MV-4-11 (cell line): ENCODE measurements around the gene DGKQ.
"Not testable (repeated sequence)": the region's sequence is repeated elsewhere in the genome, so short reads cannot be mapped to it uniquely, and the experiment has no call there.

Experiments
- DNase-seq: peaks from one replicate; lab custom pipeline; 2025; lab: John Stamatoyannopoulos, UW

The DGKQ gene

DNA sequence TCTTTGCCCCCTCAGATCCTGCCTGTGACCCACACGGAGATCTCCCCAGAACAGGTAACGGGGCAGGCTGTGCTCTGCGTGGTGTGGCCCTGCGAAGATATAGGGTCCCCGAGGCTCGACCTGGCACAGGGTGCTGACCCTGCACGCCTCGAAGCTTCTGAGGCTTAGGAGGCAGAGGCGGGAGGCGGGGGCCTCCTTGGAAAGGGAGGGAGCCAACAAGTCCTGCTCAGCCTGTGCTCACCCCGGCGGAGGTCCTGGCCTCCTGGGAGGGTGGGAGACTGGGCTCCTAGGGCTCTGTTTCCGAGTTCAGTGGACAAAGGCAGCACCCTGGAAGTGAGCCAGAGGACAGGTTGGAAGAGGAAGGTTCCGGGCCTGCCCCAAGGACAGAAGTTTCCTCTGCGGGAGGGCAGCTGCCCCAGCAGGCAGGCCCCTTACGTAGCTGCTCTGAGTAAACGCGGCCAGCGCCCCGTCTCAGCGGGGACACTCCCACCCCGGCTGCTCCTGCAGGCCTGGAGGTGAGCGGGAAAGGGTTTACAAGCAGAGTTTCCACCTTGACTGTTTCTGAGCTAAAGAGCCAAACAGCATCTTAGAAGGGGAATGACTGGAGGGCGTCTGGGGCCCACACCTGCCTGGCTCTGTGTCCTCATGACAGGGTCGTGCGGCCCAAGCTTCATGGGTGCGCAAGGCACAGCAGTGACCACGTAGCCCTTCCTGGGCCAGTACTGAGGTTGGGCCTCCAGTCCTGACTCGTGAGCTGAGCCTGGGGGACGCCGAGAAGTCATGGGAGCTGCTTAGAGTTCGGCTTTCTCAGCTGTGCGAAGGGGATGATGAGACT is 25.1 kb downstream of the DGKQ start:
- DNase-seq, result no peak

DNA sequence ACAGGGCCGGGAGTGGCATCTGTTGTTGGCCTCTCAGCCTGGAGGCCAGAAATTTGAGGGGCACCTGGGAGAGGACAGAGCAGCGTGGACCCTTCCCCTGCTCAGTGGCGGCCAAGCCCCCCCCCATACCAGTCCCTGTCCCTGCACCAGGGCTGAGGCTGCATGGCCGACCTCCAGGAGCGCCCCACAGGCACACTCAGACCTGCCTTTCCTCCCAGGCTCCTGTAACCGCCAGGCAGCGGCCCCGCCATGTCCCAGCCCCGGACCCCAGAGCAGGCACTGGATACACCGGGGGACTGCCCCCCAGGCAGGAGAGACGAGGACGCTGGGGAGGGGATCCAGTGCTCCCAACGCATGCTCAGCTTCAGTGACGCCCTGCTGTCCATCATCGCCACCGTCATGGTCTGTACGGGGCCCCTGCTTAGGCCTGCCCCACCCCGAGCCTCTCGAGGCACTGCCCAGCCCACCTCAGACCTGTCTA is 25.8 kb downstream of the DGKQ start:
- DNase-seq, result no peak

DNA sequence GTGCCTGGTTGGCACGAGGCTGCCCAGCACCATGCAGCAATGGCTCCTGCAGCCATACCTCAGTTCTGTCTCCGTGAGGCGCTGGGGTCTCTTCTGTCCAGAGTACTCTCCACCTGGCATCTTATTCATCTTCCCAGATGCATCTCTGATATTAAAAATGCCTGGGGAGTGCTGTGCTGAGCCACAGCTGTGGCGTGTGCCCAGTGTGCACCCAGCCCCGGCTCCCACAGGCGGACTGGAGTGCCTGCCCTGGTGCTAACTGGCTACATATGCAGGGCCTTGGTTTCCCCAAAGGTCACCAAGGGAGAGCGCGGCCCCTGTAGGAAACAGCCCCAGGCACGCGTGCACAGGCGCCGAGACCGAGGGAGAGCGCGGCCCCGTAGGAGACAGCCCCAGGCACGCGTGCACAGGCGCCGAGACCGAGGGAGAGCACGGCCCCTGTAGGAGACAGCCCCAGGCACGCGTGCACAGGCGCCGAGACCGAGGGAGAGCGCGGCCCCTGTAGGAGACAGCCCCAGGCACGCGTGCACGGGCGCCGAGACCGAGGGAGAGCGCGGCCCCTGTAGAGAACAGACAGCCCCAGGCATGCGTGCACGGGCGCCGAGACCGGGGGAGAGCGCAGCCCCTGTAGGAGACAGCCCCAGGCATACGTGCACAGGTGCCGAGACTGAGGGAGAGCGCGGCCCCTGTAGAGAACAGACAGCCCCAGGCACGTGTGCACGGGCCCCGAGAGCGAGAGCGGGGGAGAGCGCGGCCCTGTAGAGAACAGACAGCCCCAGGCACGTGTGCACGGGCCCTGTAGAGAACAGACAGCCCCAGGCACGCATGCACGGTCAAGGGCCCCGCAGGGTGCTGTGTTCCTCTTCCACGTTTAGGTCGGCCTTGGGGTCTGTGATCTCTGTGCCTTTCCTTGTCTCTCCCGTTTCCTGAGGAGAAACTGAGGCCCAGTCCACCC is 26.6 kb downstream of the DGKQ start:
- DNase-seq, result no peak

DNA sequence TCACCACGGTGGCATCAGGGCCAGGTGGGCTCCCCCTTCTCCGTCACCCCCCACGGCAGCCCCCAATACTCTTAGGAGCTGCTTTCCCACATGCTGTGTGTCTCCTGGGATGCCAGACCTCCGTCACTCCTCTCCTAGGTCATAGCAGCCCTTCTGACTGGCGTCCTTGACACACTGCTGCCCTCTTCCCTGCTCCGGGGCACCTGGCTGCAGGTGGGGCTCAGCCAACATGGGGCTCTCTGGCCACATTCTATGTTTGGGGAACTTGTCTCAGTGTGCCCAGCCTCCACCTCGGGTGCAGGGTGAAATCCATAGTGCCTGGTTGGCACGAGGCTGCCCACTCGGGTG is 27.3 kb downstream of the DGKQ start:
- no peak for DNase-seq

DNA sequence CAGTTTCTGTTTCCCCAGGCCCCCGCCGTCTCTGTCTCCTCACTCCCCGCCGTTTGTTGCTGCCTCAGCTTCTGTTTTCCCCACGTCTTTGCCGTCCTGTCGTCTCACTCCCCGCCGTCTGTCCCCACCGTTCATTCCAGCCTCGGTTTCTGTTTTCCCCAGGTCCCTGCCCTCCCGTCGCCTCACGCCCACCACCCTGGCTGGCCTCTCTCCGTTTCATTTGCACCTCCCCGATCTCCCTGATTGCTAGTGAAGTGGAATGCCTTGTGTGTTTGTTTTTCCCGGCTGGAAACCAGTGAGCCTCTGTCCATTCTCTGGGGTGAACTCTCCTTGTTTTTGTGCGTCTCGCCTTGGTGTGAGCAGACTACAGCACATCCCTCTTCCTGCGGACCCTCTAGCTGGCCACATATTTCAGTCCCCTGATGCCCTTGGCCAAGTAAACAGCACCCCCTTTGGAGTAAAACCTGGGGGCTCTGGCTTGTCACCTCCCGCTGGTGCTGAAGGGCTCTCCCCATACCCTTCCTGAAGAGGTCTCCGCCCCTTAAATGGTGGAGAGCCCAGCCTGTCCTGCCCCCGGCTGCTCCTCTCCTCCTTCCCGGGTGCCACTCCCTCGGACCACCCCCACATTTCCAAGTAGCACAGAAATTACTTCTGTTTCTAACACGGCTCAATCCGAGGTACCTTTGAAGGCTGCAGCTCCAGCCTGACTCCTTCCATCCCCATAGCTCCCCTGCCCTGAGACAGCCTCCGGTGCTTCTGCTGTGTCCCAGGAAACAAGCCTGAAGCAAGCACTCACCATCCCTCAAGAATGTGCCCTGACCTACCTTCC is 27.9 kb downstream of the DGKQ start:
- no peak for DNase-seq

DNA sequence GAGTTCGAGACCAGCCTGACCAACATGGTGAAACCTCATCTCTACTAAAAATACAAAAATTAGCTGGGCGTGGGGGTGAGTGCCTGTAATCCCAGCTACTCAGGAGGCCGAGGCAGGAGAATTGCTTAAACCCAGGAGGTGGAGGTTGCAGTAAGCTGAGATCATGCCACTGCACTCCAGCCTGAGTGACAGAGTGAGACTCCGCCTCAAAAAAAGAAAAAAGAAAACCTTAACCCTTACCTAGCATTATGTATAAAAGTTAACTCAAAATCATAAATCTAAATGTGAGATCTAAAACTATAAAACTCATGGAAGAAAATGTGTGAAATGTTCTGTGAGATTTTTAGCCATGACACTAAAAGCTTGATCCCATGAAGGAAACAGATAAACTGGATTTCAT is 33.9 kb downstream of the DGKQ start:
- DNase-seq, result not testable (repeated sequence)

DNA sequence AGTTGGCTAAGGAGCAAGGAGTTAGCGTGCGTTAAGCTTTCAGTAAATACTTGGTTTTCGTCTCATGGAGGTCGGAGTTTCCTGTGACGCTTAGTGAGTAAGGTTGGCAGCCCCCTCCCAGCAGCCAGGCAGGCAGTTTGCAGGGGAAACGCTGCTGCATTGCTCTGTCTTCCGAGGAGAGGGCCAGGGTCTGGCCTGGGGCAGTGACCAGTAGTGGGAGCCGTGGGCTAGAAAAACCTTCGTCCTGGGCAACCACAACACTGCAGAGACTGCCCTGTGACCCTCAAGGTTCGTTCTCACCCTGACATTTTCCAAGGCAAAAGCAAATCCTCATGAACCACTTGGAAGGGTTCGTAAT is 40.7 kb downstream of the DGKQ start:
- no peak for DNase-seq

DNA sequence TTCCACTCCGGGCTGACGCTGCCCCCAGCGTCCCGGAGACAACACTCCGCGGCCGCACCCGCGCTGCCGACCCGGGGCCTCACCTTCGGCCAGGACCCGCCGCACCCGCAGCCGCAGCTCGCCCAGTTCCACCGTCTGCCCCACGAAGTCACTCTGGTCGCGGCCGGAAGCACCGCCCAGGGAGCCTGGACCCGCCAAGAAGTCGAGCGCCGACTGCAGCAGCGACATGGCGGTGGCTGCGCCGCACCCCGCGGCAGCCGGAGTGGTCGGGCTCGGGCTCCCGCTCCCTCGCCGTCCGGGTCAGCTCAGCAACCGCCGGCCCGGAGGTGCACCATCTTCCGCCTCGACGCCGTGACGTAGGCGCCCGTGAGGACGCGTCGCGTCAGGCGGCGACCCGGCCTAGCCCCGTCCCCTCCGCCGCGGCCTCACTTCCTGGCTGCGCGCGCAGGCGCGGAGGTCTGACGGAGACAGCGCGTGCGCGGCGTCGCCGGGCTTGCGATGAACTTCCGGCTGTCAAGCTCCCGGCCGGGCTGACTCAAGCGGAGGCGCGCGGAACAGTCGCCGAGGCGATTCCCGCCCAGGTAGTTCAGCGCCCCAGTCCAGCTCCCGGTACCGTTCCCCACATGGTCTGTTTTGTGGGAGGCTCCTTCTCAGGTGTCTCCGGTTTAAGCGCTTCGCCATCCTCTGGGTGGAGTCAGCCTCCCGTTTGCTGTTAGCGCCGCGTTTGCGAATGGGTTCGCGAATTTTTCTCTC is 41.2 kb downstream of the DGKQ start, which contains the start of the genes GAK and TMEM175:
Gene GAK, minus strand, starts transcription at position 357 of the 753 bp plus-strand sequence. Its CDS starts 129 bp downstream, at position 228.
Gene TMEM175, plus strand, starts transcription at position 501 of the 753 bp plus-strand sequence. CDS start 15,280 bp downstream, outside the sequence.
- DNase-seq, result peak; percentile 92

DNA sequence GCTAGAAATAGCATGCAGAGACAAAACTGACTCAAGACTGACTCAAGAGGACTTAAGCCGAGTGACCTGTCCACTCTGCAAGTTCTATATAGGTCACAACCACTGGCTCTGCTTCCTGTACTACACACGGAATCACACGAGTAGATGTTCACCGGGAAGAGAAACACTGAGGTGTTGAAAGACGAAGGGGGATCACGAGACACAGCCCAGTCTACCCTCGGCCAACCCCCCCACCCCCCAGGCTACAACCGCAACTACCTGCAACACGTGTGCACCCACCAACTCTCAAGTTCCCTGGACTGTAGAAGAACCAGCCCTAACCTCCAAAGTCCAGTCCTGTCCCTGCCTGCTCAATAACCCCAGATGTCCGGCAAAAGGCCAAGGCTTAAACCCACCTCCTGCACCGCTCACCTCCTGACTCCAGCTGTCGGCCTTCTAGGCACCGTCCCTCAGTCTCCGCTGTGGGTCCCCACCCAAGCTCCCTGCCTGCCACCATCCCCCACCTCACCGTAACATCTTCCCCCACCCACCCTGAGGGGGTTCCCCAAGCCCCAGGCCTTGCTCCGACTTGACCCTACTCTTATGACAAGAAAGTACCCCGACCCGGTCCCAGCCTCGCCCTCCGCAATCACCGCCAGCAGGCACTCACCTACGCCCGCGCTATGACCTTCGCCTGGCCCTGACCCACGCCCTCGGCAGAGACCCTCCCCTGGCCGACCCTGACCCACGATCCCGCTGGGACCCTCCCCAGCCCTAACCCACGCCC is 42.0 kb downstream of the DGKQ start:
- peak; percentile 9 for DNase-seq

DNA sequence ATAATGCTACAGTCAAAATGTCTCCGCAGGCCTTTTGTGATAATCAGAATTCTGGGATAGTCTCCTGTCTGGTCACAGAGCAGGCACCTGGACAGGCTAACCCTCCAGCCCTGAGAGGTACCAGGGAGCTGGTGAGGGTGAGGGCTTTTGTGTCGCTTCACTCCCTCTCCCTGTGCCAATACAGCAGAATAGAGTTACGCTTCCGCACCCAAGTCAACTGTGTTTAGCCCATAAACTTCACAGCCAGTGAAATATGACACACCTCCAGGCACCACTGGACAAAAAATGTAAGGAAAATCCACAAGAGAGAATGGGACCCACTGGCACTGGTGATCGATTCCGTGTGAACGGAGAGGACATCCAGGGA is 42.6 kb downstream of the DGKQ start:
- no peak for DNase-seq

DNA sequence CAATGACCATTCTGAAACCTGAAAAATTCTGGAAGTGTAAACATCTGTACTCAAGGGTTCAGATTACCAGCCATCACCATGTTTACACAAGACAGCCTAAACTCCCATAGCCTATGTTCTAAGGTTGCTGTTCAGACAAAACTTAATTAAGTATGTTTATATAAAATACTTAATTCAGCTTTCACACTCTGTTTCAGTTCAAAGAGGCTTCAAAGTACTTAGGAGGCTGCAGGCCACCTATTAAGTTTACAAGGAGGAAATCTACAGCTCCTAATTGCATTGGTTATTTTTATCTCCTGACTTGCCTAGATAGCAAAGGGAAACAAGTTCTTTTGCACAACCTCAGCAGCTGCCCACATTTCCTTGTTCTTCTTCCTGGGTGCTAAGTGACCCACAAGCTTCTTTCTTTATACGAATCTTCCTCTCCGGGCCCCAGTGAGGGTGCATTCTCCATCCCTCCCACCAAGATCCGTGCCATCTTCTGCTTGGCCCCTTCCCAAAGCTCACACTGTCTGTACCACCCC is 43.3 kb downstream of the DGKQ start:
- peak; percentile 76 for DNase-seq

DNA sequence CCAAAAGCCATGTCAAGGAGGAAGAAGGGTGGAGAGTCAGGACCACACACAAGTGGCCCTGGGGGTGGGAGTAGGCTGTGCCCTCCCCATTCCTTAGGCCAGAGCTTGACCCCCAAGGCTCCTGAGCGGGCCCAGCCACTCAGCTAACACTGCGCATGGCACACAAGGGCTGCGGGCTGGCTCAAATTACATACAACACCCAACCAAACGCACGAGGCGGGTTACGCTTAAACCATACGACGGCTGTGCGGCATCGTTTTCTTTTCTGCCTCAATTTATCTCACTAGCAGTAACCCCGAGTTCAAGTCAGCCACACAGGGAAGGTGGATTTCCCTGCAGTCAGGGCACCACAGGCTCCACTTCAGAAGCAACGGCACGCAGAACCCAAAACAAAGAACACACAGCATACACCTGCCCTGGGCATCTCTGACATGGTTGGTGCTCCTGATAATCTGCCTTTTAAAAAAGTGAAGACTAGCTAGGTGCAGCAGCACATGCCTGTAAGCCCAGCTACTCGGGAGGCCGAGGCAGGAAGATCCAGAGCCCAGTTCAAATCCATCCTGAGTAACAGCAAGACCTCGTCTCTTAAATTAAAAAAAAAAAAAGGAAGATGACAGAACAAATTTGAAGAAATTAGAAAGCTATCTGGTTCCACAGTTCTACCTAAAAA is 44.1 kb downstream of the DGKQ start:
- no peak for DNase-seq

DNA sequence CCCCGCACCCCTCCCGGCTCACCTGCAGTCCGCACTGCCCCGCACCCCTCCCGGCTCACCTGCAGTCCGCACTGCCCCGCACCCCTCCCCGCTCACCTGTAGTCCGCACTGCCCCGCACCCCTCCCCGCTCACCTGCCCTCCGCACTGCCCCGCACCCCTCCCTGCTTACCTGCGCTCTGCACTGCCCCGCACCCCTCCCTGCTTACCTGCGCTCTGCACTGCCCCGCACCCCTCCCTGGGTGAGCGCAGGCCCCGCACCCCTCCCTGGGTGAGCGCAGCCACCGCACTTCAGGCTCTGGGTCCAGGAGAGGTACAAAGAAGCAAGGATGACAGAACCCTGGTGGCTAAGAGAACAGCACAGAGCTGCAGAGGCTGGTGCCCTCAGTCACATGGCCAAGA is 45.8 kb downstream of the DGKQ start:
- not testable (repeated sequence) for DNase-seq

DNA sequence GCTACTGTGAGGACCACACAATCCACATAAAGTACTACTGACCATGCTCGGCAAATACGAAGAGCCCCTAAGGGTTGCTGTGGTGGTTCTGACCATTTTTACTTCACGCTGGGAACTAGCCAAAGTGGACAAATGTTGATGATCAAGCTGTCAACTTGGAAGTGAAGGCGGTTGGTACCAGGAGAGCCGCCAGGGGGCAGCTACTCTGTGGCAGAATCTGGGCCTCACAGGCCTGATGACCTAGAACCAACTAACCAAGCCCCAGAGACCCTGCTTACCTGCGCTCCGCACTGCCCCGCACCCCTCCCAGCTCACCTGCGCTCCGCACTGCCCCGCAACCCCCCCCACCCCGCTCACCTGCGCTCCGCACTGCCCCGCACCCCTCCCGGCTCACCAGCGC is 46.8 kb downstream of the DGKQ start:
- DNase-seq, result no peak

DNA sequence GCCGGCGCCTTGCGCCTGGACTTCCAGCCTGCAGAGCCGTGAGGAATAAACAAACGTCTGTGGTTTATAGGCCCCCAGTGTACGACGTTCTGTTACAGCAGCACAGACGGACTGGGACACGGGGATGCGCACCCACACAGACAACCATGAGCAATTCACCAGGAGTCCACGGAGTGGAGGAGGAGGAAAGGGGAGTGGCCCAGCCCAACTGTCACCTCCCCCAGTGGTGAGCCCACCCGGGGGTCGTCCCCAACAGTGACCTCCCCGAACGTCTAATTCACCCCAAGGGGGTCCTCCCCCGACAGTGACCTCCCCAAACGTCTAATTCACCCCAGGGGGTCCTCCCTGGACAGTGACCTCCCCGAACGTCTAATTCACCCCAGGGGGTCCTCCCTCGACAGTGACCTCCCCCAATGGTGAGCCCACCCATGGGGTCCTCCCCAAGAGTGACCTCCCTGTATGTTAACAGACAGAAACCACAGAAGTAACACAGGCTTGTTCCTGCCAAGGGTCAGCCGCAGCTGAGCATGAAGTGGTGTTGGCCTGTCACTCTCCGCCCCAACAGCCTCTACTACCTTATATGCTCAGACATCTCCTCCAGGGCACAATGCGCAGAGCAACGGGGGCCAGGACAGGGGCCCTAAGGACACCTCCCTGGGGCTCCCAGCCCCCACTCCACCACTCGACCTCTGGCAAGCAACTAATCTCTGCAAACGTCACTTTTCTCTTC is 47.4 kb downstream of the DGKQ start:
- DNase-seq, result no peak

DNA sequence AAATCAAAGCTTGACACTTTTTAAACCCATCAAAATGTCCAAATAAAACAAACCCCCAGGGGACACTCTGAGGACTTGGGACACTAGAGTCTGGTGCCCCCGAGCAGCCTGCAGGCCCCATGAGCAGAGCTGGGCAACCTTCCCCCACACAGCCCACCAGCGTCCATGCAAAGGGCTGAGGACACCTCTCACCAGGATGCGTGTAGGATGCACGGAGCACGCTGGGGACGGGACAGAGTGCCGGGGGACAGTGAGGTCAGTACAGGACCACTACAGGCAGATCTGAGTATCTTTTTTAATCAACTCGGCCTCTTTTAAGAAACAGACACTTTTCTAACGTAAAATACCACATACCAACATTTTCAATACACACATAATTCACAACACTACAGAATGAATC is 48.2 kb downstream of the DGKQ start:
- no peak for DNase-seq

DNA sequence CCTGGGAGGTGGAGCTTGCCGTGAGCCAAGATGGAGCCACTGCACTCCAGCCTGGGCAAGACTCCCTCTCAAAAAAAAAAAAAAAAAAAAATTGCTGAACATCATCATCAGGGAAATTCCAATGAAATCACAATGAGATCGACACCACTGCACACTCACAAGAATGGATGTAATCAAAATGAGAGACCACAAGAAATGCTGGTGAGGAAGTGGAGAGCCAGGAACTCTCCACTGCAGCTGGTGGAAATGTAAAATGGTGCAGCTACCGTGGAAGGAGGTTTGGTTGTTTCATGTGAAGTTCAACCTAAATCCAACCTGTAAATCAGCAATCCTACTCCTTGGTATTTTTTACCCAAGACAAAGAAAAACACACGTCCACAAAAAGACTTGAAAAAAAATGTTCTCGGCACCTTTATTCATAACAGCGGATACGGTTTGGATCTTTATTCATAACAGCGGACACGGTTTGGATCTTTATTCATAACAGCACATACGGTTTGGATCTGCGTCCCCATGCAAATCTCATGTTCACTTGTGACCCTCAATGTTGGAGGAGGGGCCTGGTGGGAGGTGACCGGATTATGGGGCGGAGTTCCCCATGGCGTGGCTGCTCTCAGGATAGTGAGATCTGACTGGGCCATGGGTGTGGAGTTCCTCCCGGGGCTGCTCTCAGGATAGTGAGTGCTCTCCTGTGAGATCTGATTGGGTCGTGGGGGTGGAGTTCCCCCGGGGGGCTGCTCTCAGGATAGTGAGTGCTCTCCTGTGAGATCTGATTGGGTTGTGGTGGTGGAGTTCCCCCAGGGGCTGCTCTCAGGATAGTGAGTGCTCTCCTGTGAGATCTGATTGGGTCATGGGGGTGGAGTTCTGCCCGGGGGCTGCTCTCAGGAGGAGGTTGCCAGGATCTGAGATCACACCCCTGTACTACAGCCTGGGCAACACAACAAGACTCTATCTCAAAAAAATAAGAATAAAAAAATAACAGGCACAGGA is 49.0 kb downstream of the DGKQ start:
- DNase-seq, result no peak
